H1 (cell line): ENCODE data around the gene GPBP1L1. TPM values are rescaled to one million over a fixed set of nuclear protein-coding genes. Genes with fewer than 3 reads are reported as not detected.

ENCODE experiments used
- CTCF ChIA-PET: fragments of 300-600 bp; sonication (Branson Sonifier 250); formaldehyde crosslinking; loops from one replicate; lab custom pipeline; 2021; ENCODE audit not compliant: partially characterized antibody; lab: Charles Lee
- POLR2A ChIA-PET: fragments of 300-600 bp; sonication (Branson Sonifier 250); formaldehyde crosslinking; loops from one replicate; lab custom pipeline; 2021; ENCODE audit warnings: inconsistent platforms; ENCODE audit not compliant: partially characterized antibody; lab: Charles Lee
- DNase-seq, 2 experiments: peaks; one replicate each; pipeline versions ENCODE4 v3.0.0 to v3.0.0-alpha.2; 2010 to 2022; ENCODE audit warnings: low spot score in 2 of 2, low read depth in 1 of 2, mixed read lengths in 1 of 2
- FAIRE-seq: peaks from 2 replicates; lab custom pipeline; 2011; peaks lifted over from hg19 to GRCh38; lab: Jason Lieb, UNC
- H2AFZ ChIP-seq: 2 replicates; pipeline ENCODE4 v1.8.1; 2012; ENCODE audit warnings: low read length, inconsistent platforms
- H2AK5ac ChIP-seq: 2 replicates; pipeline ENCODE4 v1.6.1; 2013; ENCODE audit warnings: low read depth, low read length
- H2BK120ac ChIP-seq: replicated peaks from 2 replicates; pipeline ENCODE3; 2013; ENCODE audit warnings: low read depth, low read length, inconsistent platforms
- H2BK12ac ChIP-seq: 2 replicates; pipeline ENCODE4 v1.6.1; 2013; ENCODE audit warnings: low read depth, low read length
- H2BK15ac ChIP-seq: 2 replicates; pipeline ENCODE4 v1.6.1; 2013; ENCODE audit warnings: low read length
- H2BK20ac ChIP-seq: 2 replicates; pipeline ENCODE4 v1.6.1; 2013; ENCODE audit warnings: low read length
- H2BK5ac ChIP-seq: 2 replicates; pipeline ENCODE4 v1.6.1; 2013; ENCODE audit warnings: low read depth, low read length
- H3K14ac ChIP-seq: 2 replicates; pipeline ENCODE4 v1.6.1; 2013; ENCODE audit warnings: inconsistent platforms; ENCODE audit not compliant: insufficient read length
- H3K18ac ChIP-seq: 2 replicates; pipeline ENCODE4 v1.6.1; 2013; ENCODE audit warnings: low read length; ENCODE audit errors: extremely low read depth
- H3K23ac ChIP-seq: 2 replicates; pipeline ENCODE4 v1.6.1; 2013; ENCODE audit warnings: inconsistent platforms; ENCODE audit not compliant: insufficient read length
- H3K23me2 ChIP-seq: 2 replicates; pipeline ENCODE4 v1.6.1; 2013; ENCODE audit warnings: low read depth, low read length
- H3K27ac ChIP-seq: 2 replicates; pipeline ENCODE4 v1.6.1; 2011; ENCODE audit warnings: low read depth, low read length, inconsistent platforms
- H3K27me3 ChIP-seq, 4 experiments: replicated peaks in 1 of 4; 1 replicate in 1 of 4; 2 replicates in 3 of 4; pipeline versions ENCODE4 v1.6.1 to v1.8.1; 2011 to 2013; ENCODE audit warnings: low read length in 3 of 4, mild to moderate bottlenecking in 3 of 4, inconsistent platforms in 2 of 4, mixed read lengths in 2 of 4, moderate library complexity in 1 of 4; ENCODE audit not compliant: control insufficient read depth in 3 of 4, insufficient read depth in 3 of 4; ENCODE audit errors: extremely low read depth in 1 of 4
- H3K36me3 ChIP-seq, 4 experiments: 2 replicates each; pipeline versions ENCODE4 v1.6.1 to v1.8.1; 2011 to 2013; ENCODE audit warnings: mild to moderate bottlenecking in 4 of 4, low read length in 3 of 4, moderate library complexity in 2 of 4, control low read depth in 1 of 4, inconsistent platforms in 1 of 4; ENCODE audit not compliant: insufficient read depth in 4 of 4, control insufficient read depth in 2 of 4
- H3K4ac ChIP-seq: replicated peaks from 2 replicates; pipeline ENCODE3; 2013; ENCODE audit warnings: low read length, low read depth, mixed read lengths, inconsistent platforms; ENCODE audit not compliant: insufficient read length
- H3K4me1 ChIP-seq, 4 experiments: replicated peaks in 1 of 4; 1 replicate in 1 of 4; 2 replicates in 3 of 4; pipeline versions ENCODE4 v1.6.1 to v1.8.1; 2011 to 2013; ENCODE audit warnings: low read length in 3 of 4, inconsistent platforms in 2 of 4, mixed read lengths in 1 of 4; ENCODE audit not compliant: insufficient read depth in 4 of 4, control insufficient read depth in 3 of 4
- H3K4me2 ChIP-seq, 2 experiments: 2 replicates each; pipeline versions ENCODE4 v1.6.1 to v1.8.1; 2011 to 2013; ENCODE audit warnings: low read depth in 2 of 2, low read length in 2 of 2, control low read depth in 1 of 2, inconsistent platforms in 1 of 2, mild to moderate bottlenecking in 1 of 2; ENCODE audit not compliant: insufficient read depth in 1 of 2
- H3K4me3 ChIP-seq, 4 experiments: fragments of 200-600, 300-600 bp in 1 of 4; sonication (generic), shearing (Covaris generic), sonication (Bioruptor Twin) in 1 of 4; 2 replicates each; pipeline versions ENCODE4 v1.5.1 to v1.8.1; 2011 to 2016; ENCODE audit warnings: low read length in 4 of 4, low read depth in 3 of 4, control low read depth in 2 of 4, inconsistent platforms in 2 of 4, mild to moderate bottlenecking in 2 of 4, mixed read lengths in 1 of 4, moderate library complexity in 1 of 4; ENCODE audit not compliant: insufficient read depth in 2 of 4; ENCODE audit errors: extremely low read depth in 1 of 4
- H3K56ac ChIP-seq: replicated peaks from 2 replicates; pipeline ENCODE3; 2013; ENCODE audit warnings: low read depth, mild to moderate bottlenecking, mixed read lengths, low read length, inconsistent platforms; ENCODE audit not compliant: insufficient read length
- H3K79me1 ChIP-seq: 2 replicates; pipeline ENCODE4 v1.6.1; 2013; ENCODE audit warnings: low read depth, low read length, control low read depth
- H3K79me2 ChIP-seq, 2 experiments: 2 replicates each; pipeline versions ENCODE4 v1.6.1 to v1.8.1; 2012 to 2013; ENCODE audit warnings: low read length in 2 of 2, mild to moderate bottlenecking in 2 of 2, inconsistent platforms in 1 of 2; ENCODE audit not compliant: insufficient read depth in 2 of 2, control insufficient read depth in 1 of 2
- H3K9ac ChIP-seq, 4 experiments: replicated peaks in 1 of 4; 1 replicate in 1 of 4; 2 replicates in 3 of 4; pipeline versions ENCODE4 v1.6.1 to v1.8.1; 2011 to 2013; ENCODE audit warnings: low read depth in 3 of 4, low read length in 3 of 4, control low read depth in 2 of 4, mild to moderate bottlenecking in 2 of 4, moderate library complexity in 2 of 4, inconsistent platforms in 1 of 4; ENCODE audit errors: extremely low read depth in 1 of 4
- H3K9me3 ChIP-seq, 2 experiments: 2 replicates each; pipeline versions ENCODE4 v1.6.1 to v1.8.1; 2012 to 2013; ENCODE audit warnings: mild to moderate bottlenecking in 2 of 2, moderate library complexity in 2 of 2, control low read depth in 1 of 2, inconsistent platforms in 1 of 2, low read depth in 1 of 2, low read length in 1 of 2, mixed read lengths in 1 of 2; ENCODE audit not compliant: insufficient read depth in 2 of 2
- H4K20me1 ChIP-seq, 2 experiments: replicated peaks in 1 of 2; 2 replicates each; pipeline versions ENCODE3 to v1.8.1; 2011 to 2013; ENCODE audit warnings: inconsistent platforms in 2 of 2, low read length in 2 of 2, mild to moderate bottlenecking in 1 of 2; ENCODE audit not compliant: insufficient read depth in 2 of 2, control insufficient read depth in 1 of 2
- H4K5ac ChIP-seq: 2 replicates; pipeline ENCODE4 v1.6.1; 2013; ENCODE audit warnings: low read length, low read depth, mixed read lengths, inconsistent platforms; ENCODE audit not compliant: insufficient read length
- H4K8ac ChIP-seq: 2 replicates; pipeline ENCODE4 v1.8.0; 2013; ENCODE audit warnings: mild to moderate bottlenecking, moderate library complexity, low read length, inconsistent platforms; ENCODE audit not compliant: insufficient read depth; ENCODE audit errors: extremely low read depth
- H4K91ac ChIP-seq: replicated peaks from 2 replicates; pipeline ENCODE3; 2013; ENCODE audit warnings: low read length, mixed read lengths, inconsistent platforms; ENCODE audit not compliant: insufficient read length
- FOSL1 ChIP-seq: IDR thresholded peaks from 2 replicates; pipeline ENCODE4 v1.6.1; 2011; ENCODE audit warnings: mild to moderate bottlenecking, low read depth, low read length, moderate library complexity; ENCODE audit not compliant: insufficient read depth
- SUZ12 ChIP-seq: fragments of 200-600 bp; sonication (generic); IDR thresholded peaks from 2 replicates; pipeline ENCODE4 v1.6.1; 2012; ENCODE audit warnings: mild to moderate bottlenecking, inconsistent platforms, low read length, moderate library complexity, mixed read lengths
- polyA plus RNA-seq, 7 experiments: library from polyadenylated mRNA; depleted of rRNA in 3 of 7; stranded (reverse) in 5 of 7; unstranded in 2 of 7; fragments of >200 nt in 5 of 7; fragments of 200-250 nt in 2 of 7; gene quantifications; 1 replicate in 5 of 7; 2 replicates in 1 of 7; 4 replicates in 1 of 7; pipeline versions ENCODE4 v1.2.1 to v1.2.3, GENCODE V29; 2011 to 2013; ENCODE audit warnings: missing spikeins in 2 of 7, mixed read lengths in 2 of 7
- total RNA-seq: library from RNA; stranded (reverse); fragmentation: NEBNext Ultra II Directional; extraction: Animal tissue kit (Norgen Biotek cat#: 25700); gene quantifications from 2 replicates; pipeline ENCODE4 v1.2.1, GENCODE V29; 2021

Gene GPBP1L1
- total and polyA plus RNA-seq, 2 of the 8 experiments (the other 6 are each of a cell fraction or from before 2014, with no cell fraction given) = 70.1 to 119 TPM

- Histone ChIP-seq H4K20me1 (peaks cover 20 to 28% of the 10 kb centered on the region in 2 experiments), H3K9ac (no peak overlapping the region), H3K4ac (no peak overlapping the region), H3K4me3 (peak overlapping the region in 1 of 4 experiments; percentile 14; a peak in 1 of 8 replicates), H3K23ac (no peak overlapping the region), H3K18ac (no peak overlapping the region), H3K79me1 (peaks cover 5% of the 10 kb centered on the region; the same call in 1 of the 2 replicates), H2AK5ac (no peak overlapping the region), H4K91ac (no peak overlapping the region), H3K79me2 (peaks cover 60 to 98% of the 10 kb centered on the region in 2 experiments), H2BK5ac (no peak overlapping the region), H3K27me3 (no peaks in the 10 kb centered on the region), H3K4me2 (peak overlapping the region in 1 of 2 experiments; percentile 15; a peak in 1 of 4 replicates), H3K4me1 (peaks cover 0 to 21% (median 6%) of the 10 kb centered on the region in 4 experiments; a peak in 5 of 7 replicates), H3K27ac (no peak overlapping the region), H3K56ac (no peak overlapping the region), H2AFZ (no peak overlapping the region), H2BK20ac (no peak overlapping the region), H4K8ac (no peak overlapping the region), H3K14ac (no peak overlapping the region), H3K23me2 (no peaks in the 10 kb centered on the region), H2BK120ac (no peak overlapping the region), H4K5ac (no peak overlapping the region)
- FAIRE-seq = no peak
- POLR2A ChIA-PET = interaction anchor here (0.6 to 1.7 kb wide), 4 partner anchors 9 to 498 kb away, joined by 3 to 4 read pairs (median 3); partner anchors contain the start of gene NASP
- no peak for DNase-seq
- no peak for TF ChIP-seq FOSL1
- no peak for TF ChIP-seq SUZ12
- TF ChIP-seq, all 59 proteins: peak for 0
- H3K9me3 ChIP-seq = no peaks in the 10 kb centered on the region
- H3K36me3 ChIP-seq = no peaks in the 10 kb centered on the region
- H2BK12ac ChIP-seq = no peak overlapping the region
- no peak overlapping the region for H2BK15ac ChIP-seq
- CTCF ChIA-PET = interaction anchor here (0.6 to 0.9 kb wide), 3 partner anchors 14 to 498 kb away, joined by 3 to 4 read pairs (median 3); partner anchors contain the start of gene P3R3URF
Measured at GRCh38 chr1:45678489-45678888, 7.8 kb downstream of the GPBP1L1 start.
